Mesothelial cell of epicardium (in vitro differentiated cells): Measurements from ENCODE around the gene ZNF106. TPM values are rescaled to one million over a fixed set of nuclear protein-coding genes. Genes with fewer than 3 reads are reported as not detected.
A peak's percentile ranks its signal among the peaks of the same experiment; 100 is the strongest.

Source experiments
- DNase-seq, 2 experiments: peaks; one replicate each; pipeline ENCODE4 v3.0.0; 2021; ENCODE audit warnings: low spot score in 2 of 2; ENCODE audit not compliant: unreplicated experiment in 2 of 2
- H3K27ac Mint-ChIP-seq: 2 replicates; pipeline ENCODE4 v1.8.0; 2021; ENCODE audit warnings: mixed read lengths
- H3K27me3 Mint-ChIP-seq: 2 replicates; pipeline ENCODE4 v1.8.0; 2021; ENCODE audit warnings: low read depth, mixed read lengths
- H3K36me3 Mint-ChIP-seq: 2 replicates; pipeline ENCODE4 v1.8.0; 2021; ENCODE audit warnings: mixed read lengths
- H3K4me1 Mint-ChIP-seq: 2 replicates; pipeline ENCODE4 v1.8.0; 2021; ENCODE audit warnings: mixed read lengths
- H3K4me3 Mint-ChIP-seq: 2 replicates; pipeline ENCODE4 v1.8.0; 2021; ENCODE audit warnings: mild to moderate bottlenecking, moderate library complexity, mixed read lengths
- H3K9me3 Mint-ChIP-seq: 2 replicates; pipeline ENCODE4 v1.8.0; 2021; ENCODE audit warnings: mixed read lengths
- CTCF ChIP-seq: fragments of 200-600 bp; sonication (generic); IDR thresholded peaks from one replicate; pipeline ENCODE4 v1.5.0; 2021; ENCODE audit warnings: antibody characterized with exemption; ENCODE audit not compliant: unreplicated experiment
- total RNA-seq: library from RNA; stranded (reverse); gene quantifications from 3 replicates; pipeline ENCODE4 v1.2.1, GENCODE V29; 2021

Gene ZNF106
- total RNA-seq, 1 donor from 2014 or later = 52.9 TPM

GRCh38 chr15:42465520-42466259, 25.3 kb downstream of the ZNF106 start:
- no peaks in the 10 kb centered on the region for H3K27me3 Mint-ChIP-seq
- peaks cover 5% of the 10 kb centered on the region for H3K36me3 Mint-ChIP-seq
- no peaks in the 10 kb centered on the region for H3K4me1 Mint-ChIP-seq
- H3K9me3 Mint-ChIP-seq = no peaks in the 10 kb centered on the region
- H3K27ac Mint-ChIP-seq = no peak overlapping the region
- no peak overlapping the region for H3K4me3 Mint-ChIP-seq
- TF ChIP-seq CTCF = no peak
- DNase-seq = no peak

- H3K4me3 Mint-ChIP-seq = no peak overlapping the region
- peaks cover 15% of the 10 kb centered on the region for H3K4me1 Mint-ChIP-seq
- no peaks in the 10 kb centered on the region for H3K9me3 Mint-ChIP-seq
- TF ChIP-seq CTCF = no peak
- H3K27ac Mint-ChIP-seq = no peak overlapping the region
- no peak for DNase-seq
- no peaks in the 10 kb centered on the region for H3K27me3 Mint-ChIP-seq
- H3K36me3 Mint-ChIP-seq = peaks cover 3% of the 10 kb centered on the region
Measured at GRCh38 chr15:42461261-42461660, 29.7 kb downstream of the ZNF106 start.

- Mint-ChIP-seq H3K27ac (peak overlapping the region; percentile 97), H3K4me3 (peak overlapping the region; percentile 59), H3K4me1 (peaks cover 15% of the 10 kb centered on the region), H3K27me3 (no peaks in the 10 kb centered on the region), H3K9me3 (no peaks in the 10 kb centered on the region), H3K36me3 (peaks cover 4% of the 10 kb centered on the region)
- TF ChIP-seq CTCF = no peak
- peak; percentile 28 to 60 for DNase-seq
Measured at GRCh38 chr15:42457445-42458442, 33.2 kb downstream of the ZNF106 start.

GRCh38 chr15:42456971-42457370, 34.0 kb downstream of the ZNF106 start:
- Mint-ChIP-seq H3K27me3 (no peaks in the 10 kb centered on the region), H3K4me3 (peak overlapping the region; percentile 59), H3K4me1 (peaks cover 15% of the 10 kb centered on the region), H3K9me3 (no peaks in the 10 kb centered on the region), H3K27ac (peak overlapping the region; percentile 97), H3K36me3 (peaks cover 4% of the 10 kb centered on the region)
- DNase-seq = no peak
- no peak for TF ChIP-seq CTCF

- Mint-ChIP-seq H3K36me3 (peaks cover 7% of the 10 kb centered on the region), H3K9me3 (no peaks in the 10 kb centered on the region), H3K4me3 (peak overlapping the region; percentile 59), H3K27ac (peak overlapping the region; percentile 97), H3K4me1 (peaks cover 15% of the 10 kb centered on the region), H3K27me3 (no peaks in the 10 kb centered on the region)
- TF ChIP-seq CTCF = no peak
- no peak for DNase-seq
Measured at GRCh38 chr15:42456531-42456930, 34.4 kb downstream of the ZNF106 start.
